ENCODE measurements around the gene OLFM3.

Gene OLFM3

DNA sequence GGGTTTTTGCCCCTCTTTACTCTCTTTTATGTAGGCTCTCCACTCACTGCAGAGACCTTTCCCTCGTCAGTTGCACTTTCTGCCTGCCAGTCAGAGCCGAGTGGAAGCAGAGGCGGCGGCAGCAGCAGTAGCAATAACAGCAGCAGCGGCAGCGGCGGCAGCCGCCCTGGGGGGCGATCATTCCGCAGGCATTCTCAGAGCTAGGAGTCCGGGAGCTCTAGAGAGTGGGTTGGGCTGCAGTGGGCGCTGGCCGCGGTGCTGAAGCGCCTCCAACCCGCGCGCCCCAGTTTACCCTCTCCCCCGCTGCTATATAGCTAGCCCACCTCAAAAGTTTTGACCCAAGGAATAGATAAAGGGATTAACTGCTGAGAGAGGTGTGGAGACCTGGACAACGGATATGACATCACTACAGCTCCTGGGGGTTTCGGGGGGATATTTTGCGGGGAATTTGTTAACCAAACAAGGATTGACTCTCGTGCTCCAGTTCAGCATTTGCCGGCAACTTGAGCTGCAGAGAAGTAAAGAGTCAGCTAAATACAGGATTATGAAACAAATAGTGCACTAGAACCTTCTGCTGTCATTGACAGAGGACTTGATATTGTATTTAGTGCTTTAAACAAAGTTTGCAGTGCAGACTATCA lies at the start of gene OLFM3:
Gene OLFM3, minus strand, starts transcription at position 102 of the 641 bp plus-strand sequence.
- no peak for DNase-seq

DNA sequence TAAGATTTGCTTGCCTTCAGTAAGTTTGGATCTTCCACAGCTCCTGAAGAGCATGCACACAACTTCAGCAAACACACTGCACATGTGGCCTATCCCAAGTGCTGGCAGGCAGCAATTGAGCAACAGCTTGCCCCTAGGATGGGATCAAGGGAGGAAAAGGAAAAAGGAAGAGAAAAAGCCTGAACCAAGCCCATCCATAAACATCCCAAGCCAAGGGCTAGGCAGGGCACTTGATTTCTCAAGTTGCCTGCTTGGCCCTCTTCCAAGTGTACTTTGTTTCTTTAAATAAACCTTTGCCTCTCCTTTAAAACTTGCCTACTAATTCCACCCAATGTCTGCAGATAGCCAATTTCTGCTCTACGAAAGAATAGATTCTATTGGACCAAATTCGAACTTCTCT lies 49.0 kb upstream of the OLFM3 start:
- no peak for DNase-seq

GRCh38 chr1:102032534-102032933 lies 35.8 kb upstream of the OLFM3 start:
- no peak for DNase-seq

- DNase-seq = no peak
Observed at GRCh38 chr1:102019530-102019929, 22.8 kb upstream of the OLFM3 start.

DNA sequence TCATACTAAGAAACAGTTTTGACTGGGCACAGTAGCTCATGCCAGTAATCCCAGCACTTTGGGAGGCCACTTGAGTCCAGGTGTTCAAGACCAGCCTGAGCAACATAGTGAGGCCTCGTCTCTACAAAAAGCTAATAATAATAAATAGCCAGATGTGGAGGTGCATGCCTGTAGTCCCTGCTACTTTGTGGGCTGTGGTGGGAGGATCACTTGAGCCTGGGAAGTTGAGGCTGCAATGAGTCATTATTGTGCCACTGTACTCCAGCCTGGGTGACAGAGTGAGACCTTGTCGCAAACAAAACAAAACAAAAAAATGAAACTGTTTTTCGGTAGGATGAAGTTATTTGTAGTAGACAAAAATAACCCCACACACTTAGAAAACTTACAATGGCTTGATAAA lies 19.0 kb upstream of the OLFM3 start:
- no peak for DNase-seq

DNA sequence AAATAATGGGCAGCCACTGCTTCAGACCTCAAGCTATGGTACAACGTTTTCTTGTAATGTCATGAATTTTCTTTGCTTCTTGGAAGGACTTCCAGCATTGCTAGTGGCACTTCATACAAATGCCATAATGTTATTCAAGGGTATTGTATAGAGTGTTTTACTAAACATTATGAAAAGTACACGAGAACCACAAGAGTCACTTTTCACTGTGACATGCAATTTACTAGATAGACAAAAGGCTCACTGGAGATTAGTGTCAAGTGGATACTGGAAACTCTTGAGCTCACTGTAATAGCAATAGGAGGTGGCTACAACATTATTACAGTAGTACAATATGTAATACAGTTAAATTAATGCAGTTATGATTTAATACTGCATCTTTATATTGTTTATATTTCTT lies 5.3 kb upstream of the OLFM3 start:
- no peak for DNase-seq

DNA sequence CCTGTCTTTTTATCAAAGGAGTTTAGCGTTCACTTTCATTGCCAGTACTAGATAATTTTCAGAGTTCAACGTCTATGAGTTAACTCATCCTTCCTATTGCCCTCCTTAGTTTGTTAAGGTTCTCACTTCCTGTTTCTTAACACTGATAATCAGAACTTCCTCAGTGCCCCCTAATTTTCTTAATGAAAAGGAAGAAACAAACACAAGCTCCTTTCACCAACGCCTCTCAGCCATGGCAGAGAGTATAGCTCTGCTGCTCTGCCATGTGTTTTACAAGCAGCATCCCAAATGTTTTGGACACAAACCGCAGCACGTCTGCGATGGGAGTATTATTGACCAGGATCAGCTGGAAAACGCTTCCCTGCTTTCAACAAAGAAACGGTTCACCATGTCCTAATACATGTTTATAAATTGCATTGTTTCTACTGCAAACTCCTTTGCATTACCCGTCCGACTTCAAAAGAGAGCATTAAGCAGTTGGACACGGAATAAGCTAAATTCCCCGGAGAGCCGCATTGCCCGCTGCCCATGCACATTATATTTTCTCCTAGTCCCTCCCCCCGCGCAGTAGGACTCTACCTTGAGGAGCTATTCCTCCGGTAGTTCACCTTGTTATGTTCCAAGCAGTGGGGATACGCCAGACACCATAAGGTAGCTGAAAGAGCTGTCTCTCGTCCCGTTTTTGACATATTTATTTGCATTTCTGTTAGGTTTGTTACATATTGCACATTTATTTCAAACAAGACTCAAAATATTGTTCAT lies 561 bp downstream of the OLFM3 start:
- DNase-seq = no peak

- no peak for DNase-seq
Observed at GRCh38 chr1:101993710-101994109, 3.0 kb downstream of the OLFM3 start.

DNA sequence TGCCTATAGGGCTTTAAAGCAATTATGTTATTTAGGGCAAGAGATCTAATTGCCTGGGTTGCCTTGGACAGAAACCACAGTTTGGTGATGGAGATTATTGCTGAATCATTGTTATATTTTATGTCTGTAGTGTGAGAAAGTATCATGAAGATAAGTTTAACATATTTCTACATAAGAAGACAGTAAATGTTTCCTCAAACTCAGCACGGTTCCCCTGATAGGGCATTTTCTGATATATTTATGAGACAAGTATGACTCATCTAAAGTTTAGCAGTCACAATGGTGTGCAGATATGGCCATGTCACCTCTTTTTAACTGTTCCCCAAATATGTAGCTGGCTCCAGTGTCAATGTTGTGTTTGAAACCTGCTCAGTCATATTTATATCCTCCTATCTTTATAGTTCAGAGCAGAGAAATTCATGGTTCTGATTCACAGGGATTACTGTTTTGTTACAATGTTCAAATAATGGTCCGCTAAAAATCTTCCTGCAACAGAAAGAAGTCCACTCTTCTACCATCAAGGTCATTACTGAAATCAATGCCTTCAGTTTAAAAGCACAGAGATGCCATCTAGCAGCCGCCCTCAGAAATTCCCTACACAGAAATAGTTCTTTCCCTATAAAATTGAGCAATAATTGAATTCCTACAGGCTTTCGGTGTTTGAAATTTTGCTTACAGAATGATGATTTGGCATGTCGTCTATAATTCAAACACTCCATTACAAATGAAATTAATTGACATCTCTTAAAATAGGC lies 3.7 kb downstream of the OLFM3 start:
- DNase-seq = no peak

GRCh38 chr1:101980974-101981373 lies 15.8 kb downstream of the OLFM3 start:
- DNase-seq = no peak

GRCh38 chr1:101977266-101977665 lies 19.5 kb downstream of the OLFM3 start:
- no peak for DNase-seq

DNA sequence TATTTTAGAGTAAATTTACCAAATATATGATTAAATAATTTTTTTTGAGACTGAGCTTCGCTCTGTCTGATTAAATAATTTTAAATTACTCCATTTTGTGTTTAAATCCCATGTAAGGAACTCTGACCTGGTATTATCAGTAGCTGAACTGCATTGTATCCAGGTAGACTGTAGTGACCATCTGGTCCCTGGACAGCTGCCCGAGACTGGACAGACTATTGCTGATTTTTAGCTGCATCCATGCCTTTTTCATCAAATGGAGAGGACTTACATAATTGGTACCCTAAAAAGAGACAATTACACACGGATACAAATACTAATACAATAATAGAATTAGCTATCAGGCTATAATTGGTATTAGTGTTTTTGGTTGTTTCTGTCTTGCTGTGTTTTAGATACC lies 20.6 kb downstream of the OLFM3 start:
- no peak for DNase-seq

DNA sequence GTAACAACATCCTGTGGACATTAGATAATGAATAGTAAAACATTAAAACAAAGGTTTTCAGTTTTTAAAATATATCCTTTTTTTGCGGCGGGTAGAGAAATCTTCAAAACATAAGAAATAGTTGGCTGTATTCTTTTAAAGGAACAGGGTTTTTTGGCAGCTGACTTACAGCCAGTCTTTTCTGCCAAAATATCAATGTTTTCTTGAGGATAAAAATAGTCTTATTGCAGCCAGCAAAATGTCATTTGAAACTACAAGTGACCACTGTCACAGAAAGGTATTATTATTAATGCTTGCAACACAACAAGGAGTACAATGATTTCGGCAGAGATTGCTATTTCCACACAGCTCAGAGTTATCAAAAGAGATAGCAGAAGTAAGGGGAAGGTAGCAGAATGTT lies 21.4 kb downstream of the OLFM3 start:
- DNase-seq = no peak

- no peak for DNase-seq
Observed at GRCh38 chr1:101974599-101975274, 22.0 kb downstream of the OLFM3 start.

GRCh38 chr1:101971304-101971703 lies 25.4 kb downstream of the OLFM3 start:
- DNase-seq = no peak

DNA sequence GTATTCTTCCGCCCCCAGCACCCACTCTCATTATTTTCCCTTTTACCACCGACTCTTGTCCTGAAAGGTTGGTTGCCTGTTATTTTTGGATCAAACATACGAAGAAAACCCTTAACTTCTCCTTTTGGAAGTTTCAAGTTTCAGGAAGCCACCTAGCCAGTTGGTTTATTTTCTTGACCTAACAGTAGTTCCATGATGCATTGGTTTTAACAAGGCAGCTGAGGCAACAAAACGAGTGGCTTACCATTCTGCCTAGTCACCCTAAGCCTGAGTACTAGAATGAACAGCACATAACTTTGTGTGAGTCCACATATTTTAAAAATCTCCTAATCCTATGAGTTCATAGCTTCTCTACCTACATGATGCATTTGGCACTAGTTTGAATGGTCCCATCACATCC lies 28.9 kb downstream of the OLFM3 start:
- no peak for DNase-seq

- no peak for DNase-seq
Observed at GRCh38 chr1:101965341-101965740, 31.4 kb downstream of the OLFM3 start.

GRCh38 chr1:101964708-101965107 lies 32.0 kb downstream of the OLFM3 start:
- DNase-seq = no peak

DNA sequence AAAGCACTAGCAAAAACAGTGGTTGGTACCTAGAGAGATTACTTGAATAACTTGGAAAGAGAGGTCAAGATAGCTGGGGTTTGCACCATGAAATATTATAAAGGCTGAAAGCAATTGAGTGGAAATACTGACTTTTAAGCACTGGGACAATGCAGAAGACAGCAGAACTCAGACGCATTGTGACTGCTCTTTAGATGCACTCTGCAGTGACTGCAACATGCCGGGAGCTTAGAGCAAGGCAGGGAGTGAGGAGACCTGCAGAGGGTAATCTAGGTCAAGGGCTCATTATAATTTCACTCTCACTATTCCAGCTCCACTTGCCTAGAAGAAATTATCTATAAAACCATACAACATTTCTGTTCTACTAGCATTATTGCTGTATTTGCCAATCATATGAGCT lies 36.6 kb downstream of the OLFM3 start:
- no peak for DNase-seq

DNA sequence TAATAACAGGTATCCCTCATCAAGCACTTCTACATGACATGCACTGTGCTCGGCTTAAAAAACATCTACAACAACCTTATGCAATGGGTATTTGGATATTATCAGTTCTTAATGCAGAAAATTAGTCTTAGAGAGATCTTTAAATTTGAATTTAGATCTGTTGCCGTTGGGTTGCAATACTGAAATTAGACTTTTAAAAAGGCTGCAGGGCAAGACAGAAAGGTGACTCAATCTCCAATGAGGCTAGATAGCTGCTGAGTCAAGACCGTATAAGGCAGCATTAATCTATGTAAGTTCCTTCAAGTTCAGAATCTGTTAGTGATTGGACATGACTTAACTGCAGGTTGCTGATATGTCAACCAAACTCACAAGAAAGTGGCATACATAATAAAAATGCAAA lies 37.3 kb downstream of the OLFM3 start:
- DNase-seq = no peak

GRCh38 chr1:101957771-101958170 lies 39.0 kb downstream of the OLFM3 start:
- DNase-seq = no peak

GRCh38 chr1:101953623-101954022 lies 43.1 kb downstream of the OLFM3 start:
- no peak for DNase-seq

- DNase-seq = no peak
Observed at GRCh38 chr1:101945884-101946283, 50.8 kb downstream of the OLFM3 start.
